HEK293T (cell line): ENCODE results near the gene FBXW5.

Experiments used
- ARNT ChIP-seq: fragments of 450-650 bp; IDR thresholded peaks from 2 replicates; pipeline ENCODE4 v1.6.1; 2017; ENCODE audit warnings: mild to moderate bottlenecking
- BHLHE40 ChIP-seq: fragments of 450-650 bp; IDR thresholded peaks from 2 replicates; pipeline ENCODE4 v1.6.1; 2016; ENCODE audit warnings: mild to moderate bottlenecking, moderate library complexity, borderline replicate concordance
- CTBP1 ChIP-seq: fragments of 450-650 bp; IDR thresholded peaks from 2 replicates; pipeline ENCODE4 v1.6.1; 2016; ENCODE audit warnings: borderline replicate concordance
- ELF4 ChIP-seq: fragments of 450-650 bp; IDR thresholded peaks from 2 replicates; pipeline ENCODE4 v1.6.1; 2017; ENCODE audit warnings: antibody characterized with exemption
- FOXA1 ChIP-seq: fragments of 450-650 bp; IDR thresholded peaks from 2 replicates; pipeline ENCODE4 v1.6.1; 2016; ENCODE audit warnings: mild to moderate bottlenecking
- FOXK2 ChIP-seq: fragments of 450-650 bp; IDR thresholded peaks from 2 replicates; pipeline ENCODE4 v1.6.1; 2016; ENCODE audit warnings: mild to moderate bottlenecking
- FOXM1 ChIP-seq: fragments of 450-650 bp; IDR thresholded peaks from 2 replicates; pipeline ENCODE4 v1.6.1; 2017; ENCODE audit warnings: mild to moderate bottlenecking, borderline replicate concordance
- HDGF ChIP-seq: fragments of 450-650 bp; IDR thresholded peaks from 2 replicates; pipeline ENCODE4 v1.6.1; 2017; ENCODE audit warnings: antibody characterized with exemption, borderline replicate concordance
- L3MBTL2 ChIP-seq: fragments of 450-650 bp; conservative IDR thresholded peaks from 2 replicates; pipeline ENCODE4 v1.6.1; 2016; ENCODE audit warnings: mild to moderate bottlenecking
- NFRKB ChIP-seq: fragments of 450-650 bp; IDR thresholded peaks from 2 replicates; pipeline ENCODE4 v1.6.1; 2016; ENCODE audit warnings: mild to moderate bottlenecking, moderate library complexity
- PKNOX1 ChIP-seq: fragments of 450-650 bp; IDR thresholded peaks from 2 replicates; pipeline ENCODE4 v1.6.1; 2016
- SP1 ChIP-seq: fragments of 450-650 bp; IDR thresholded peaks from 2 replicates; pipeline ENCODE4 v1.6.1; 2017
- SUZ12 ChIP-seq: fragments of 450-650 bp; IDR thresholded peaks from 2 replicates; pipeline ENCODE4 v1.6.1; 2016; ENCODE audit warnings: mild to moderate bottlenecking
- TARDBP ChIP-seq: fragments of 450-650 bp; IDR thresholded peaks from 2 replicates; pipeline ENCODE4 v1.6.1; 2016

DNA sequence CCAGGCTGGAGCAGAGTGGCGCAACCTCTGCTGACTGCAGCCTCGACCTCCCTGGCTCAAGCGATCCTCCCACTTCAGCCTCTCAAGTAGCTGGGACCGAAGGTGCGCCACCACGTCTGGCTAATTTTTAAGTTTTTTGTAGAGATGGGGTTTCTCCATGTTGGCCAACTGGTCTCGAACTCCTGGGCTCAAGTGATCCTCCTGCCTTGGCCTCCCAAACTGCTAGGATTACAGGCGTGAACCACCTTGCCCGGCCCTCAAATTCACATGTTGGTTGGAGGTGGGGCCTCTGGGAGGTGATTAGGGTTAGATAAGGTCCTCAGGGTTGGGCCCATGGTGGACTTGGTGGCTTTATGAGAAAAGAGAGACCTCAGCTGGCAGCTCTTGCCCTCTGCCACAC, 17.6 kb upstream of the FBXW5 start:
- no peak for TF ChIP-seq SUZ12
- no peak for TF ChIP-seq L3MBTL2
- TF ChIP-seq FOXM1: no peak
- TF ChIP-seq ELF4: no peak
- no peak for TF ChIP-seq BHLHE40
- TF ChIP-seq NFRKB: no peak
- no peak for TF ChIP-seq PKNOX1
- no peak for TF ChIP-seq SP1
- TF ChIP-seq CTBP1: no peak
- no peak for TF ChIP-seq HDGF
- TF ChIP-seq FOXK2: no peak
- no peak for TF ChIP-seq TARDBP
- TF ChIP-seq ARNT: no peak
- no peak for TF ChIP-seq FOXA1
